Inflammatory macrophage (primary cell): ENCODE measurements around the gene MYCL.
"Not testable (repeated sequence)": the region's sequence is repeated elsewhere in the genome, so short reads cannot be mapped to it uniquely, and the experiment has no call there.

ENCODE experiments used
- DNase-seq, 2 donors: peaks; one replicate each; pipeline ENCODE4 v3.0.0-alpha.2; 2020 to 2022

The MYCL gene

GRCh38 chr1:39890273-39890672 is 11.4 kb downstream of the MYCL start:
- peak; percentile 84 to 95 for DNase-seq

GRCh38 chr1:39886757-39887231 is 14.9 kb downstream of the MYCL start:
- DNase-seq: no peak

GRCh38 chr1:39885516-39885915 is 16.2 kb downstream of the MYCL start:
- no peak for DNase-seq

- DNase-seq: no peak
These were observed 19.6 kb downstream of the MYCL start for GRCh38 chr1:39882152-39882551.

GRCh38 chr1:39877980-39878956 is 23.4 kb downstream of the MYCL start:
- no peak for DNase-seq

- no peak for DNase-seq
These were observed 24.4 kb downstream of the MYCL start for GRCh38 chr1:39877231-39877778.

- peak; percentile 54 for DNase-seq
These were observed 25.6 kb downstream of the MYCL start for GRCh38 chr1:39876144-39876543.

GRCh38 chr1:39872698-39873097 is 29.0 kb downstream of the MYCL start:
- no peak for DNase-seq

GRCh38 chr1:39871796-39872195 is 29.9 kb downstream of the MYCL start:
- DNase-seq: no peak

GRCh38 chr1:39871043-39871442 is 30.7 kb downstream of the MYCL start:
- not testable (repeated sequence) for DNase-seq

GRCh38 chr1:39869538-39870112 is 32.1 kb downstream of the MYCL start:
- DNase-seq: not testable (repeated sequence)

GRCh38 chr1:39866767-39867166 is 35.0 kb downstream of the MYCL start:
- no peak for DNase-seq

- DNase-seq: no peak
These were observed 36.0 kb downstream of the MYCL start for GRCh38 chr1:39865762-39866161.

GRCh38 chr1:39863177-39863576 is 38.5 kb downstream of the MYCL start:
- DNase-seq: no peak

- DNase-seq: no peak
These were observed 40.7 kb downstream of the MYCL start for GRCh38 chr1:39861003-39861402.

- DNase-seq: no peak
These were observed 41.6 kb downstream of the MYCL start for GRCh38 chr1:39859859-39860812.

GRCh38 chr1:39858315-39858714 is 43.4 kb downstream of the MYCL start:
- no peak for DNase-seq

- no peak for DNase-seq
These were observed 44.4 kb downstream of the MYCL start for GRCh38 chr1:39857126-39857878.

GRCh38 chr1:39854738-39855137 is 47.0 kb downstream of the MYCL start:
- DNase-seq: no peak

- no peak for DNase-seq
These were observed 47.4 kb downstream of the MYCL start for GRCh38 chr1:39854314-39854713.

GRCh38 chr1:39852876-39853275 is 48.8 kb downstream of the MYCL start:
- DNase-seq: no peak
